NCI-H128 (cell line): Measurements from ENCODE around the gene OR11G2.
"Not testable (repeated sequence)": the region's sequence is repeated elsewhere in the genome, so short reads cannot be mapped to it uniquely, and the experiment has no call there.

ENCODE experiments used
- DNase-seq: peaks from one replicate; lab custom pipeline; 2025; ENCODE audit not compliant: unreplicated experiment; lab: John Stamatoyannopoulos, UW

Gene OR11G2, protein sequence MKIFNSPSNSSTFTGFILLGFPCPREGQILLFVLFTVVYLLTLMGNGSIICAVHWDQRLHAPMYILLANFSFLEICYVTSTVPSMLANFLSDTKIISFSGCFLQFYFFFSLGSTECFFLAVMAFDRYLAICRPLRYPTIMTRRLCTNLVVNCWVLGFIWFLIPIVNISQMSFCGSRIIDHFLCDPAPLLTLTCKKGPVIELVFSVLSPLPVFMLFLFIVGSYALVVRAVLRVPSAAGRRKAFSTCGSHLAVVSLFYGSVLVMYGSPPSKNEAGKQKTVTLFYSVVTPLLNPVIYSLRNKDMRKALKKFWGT

DNA sequence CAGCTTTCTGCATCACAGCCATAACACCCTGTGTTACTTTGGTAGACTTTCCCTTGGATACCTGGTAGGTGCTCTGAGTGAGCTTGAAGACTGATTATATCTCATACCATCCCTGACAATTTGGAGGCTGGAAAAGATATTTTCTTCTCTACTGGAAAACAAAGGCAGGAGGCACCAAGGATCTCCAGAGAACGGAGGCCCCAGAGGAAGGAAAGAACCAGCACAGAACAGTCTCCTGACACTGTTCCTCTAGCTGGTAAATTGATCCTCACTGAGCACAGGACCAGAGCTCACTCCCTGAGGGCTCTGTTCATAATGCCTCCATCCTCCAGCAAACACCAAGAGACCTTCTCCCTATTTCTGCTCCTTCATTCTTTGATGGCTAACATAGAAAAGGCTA, at the start of gene OR11G2:
Gene OR11G2 (plus strand): TSS at position 301 of the 400 bp plus-strand sequence. CDS start 6,542 bp downstream, outside the sequence.
- no peak for DNase-seq

DNA sequence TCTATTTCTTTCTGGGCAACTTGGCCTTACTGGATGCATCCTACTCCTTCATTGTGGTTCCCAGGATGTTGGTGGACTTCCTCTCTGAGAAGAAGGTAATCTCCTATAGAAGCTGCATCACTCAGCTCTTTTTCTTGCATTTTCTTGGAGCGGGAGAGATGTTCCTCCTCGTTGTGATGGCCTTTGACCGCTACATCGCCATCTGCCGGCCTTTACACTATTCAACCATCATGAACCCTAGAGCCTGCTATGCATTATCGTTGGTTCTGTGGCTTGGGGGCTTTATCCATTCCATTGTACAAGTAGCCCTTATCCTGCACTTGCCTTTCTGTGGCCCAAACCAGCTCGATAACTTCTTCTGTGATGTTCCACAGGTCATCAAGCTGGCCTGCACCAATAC, 46.8 kb upstream of the OR11G2 start:
- DNase-seq: no peak

DNA sequence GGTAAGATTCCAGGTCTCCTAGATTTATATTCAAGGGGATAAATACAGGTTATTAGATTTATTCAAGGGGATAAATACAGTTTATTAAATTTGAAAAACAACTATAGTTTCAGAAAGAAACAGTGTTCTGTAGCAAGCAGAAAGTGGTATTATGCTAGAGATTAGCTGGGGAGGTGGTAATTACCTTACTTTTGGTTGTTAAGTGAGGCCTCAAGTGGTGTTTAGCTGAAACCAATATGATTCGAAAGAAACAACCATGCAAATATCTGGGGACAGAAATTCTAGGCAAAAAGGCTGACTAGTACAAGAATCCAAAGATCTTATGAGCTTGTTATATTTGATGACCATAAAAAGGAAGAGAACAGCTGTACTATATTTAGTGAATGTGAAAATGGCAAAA, 45.9 kb upstream of the OR11G2 start:
- DNase-seq: no peak

DNA sequence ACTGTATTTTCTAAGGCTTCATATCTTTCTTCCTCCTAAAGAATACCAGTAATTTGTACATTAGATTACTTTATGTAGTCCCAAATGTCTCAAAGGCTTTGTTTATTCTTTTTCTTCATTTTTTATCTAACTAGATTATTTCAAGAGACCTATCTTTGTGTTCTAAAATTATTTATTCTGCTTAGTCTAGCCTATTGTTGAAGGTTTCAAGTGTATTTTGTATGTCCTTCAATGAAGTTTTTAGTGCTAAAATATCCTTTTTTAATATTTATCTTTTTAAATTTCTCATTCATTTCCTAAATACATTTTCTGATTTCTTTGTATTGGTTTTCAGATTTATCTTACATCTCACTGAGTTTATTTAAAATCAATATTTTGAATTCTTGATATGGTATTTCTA, 26.2 kb upstream of the OR11G2 start:
- DNase-seq: no peak

DNA sequence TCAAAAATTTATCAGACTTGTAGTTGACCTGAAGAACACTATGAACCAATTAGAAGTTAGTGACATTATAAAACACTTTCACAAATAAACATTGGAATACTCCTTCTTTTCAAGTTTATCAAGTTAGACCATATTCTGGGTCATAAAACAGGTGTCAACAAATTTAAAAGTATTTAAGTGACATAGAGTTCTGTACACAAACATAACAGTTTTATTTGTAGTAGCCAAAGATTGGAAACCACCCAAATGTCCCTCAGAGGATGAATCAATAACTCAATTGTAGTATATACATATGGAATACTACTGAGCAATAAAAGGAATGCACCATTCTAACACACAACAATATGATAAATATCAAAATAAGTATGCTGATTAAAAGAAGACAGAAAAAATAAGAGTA, 23.6 kb upstream of the OR11G2 start:
- no peak for DNase-seq

DNA sequence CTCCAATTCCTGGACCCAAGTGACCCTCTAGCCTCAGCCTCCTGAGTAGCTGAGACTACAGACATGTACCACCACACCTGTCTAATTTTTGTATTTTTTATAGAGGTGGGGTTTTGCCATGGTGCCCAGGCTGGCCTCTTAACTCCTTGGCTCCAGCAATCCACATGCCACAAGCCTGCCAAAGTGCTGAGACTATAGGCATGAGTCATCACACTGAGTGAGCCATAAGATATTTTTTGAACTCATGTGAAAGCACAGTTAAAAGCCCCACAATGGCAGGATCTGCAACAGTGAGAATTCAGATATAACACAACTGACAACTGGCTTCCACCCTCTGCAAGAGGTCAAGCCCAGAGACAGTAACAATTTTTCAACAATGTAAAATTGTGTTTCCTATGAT, 20.8 kb upstream of the OR11G2 start:
- DNase-seq: not testable (repeated sequence)

DNA sequence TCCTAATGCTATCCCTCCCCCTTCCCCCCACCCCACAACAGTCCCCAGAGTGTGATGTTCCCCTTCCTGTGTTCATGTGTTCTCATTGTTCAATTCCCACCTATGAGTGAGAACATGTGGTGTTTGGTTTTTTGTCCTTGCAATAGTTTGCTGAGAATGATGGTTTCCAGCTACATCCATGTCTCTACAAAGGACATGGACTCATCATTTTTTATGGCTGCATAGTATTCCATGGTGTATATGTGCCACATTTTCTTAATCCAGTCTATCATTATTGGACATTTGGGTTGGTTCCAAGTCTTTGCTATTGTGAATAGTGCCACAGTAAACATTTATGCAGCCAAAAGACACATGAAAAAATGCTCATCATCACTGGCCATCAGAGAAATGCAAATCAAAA, 16.5 kb upstream of the OR11G2 start:
- not testable (repeated sequence) for DNase-seq

DNA sequence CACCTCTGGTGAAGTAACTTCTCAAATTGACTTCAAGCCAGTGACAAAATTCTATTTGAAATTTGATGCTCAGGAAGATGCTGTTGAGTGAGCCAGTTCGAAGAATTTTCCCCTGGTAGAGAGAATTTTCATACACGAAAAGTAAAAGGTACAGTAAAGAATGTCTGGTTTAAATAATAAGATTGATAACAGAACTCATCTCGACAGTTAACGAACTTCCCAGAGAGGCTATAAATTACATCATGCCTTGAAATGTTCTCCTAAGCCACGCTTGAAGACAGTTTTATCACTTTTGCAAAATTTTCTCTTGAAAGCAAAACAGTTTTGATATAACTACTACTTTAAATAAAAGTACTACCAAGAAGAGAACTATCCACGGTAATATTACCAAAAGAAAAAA, 14.4 kb upstream of the OR11G2 start:
- DNase-seq: no peak

DNA sequence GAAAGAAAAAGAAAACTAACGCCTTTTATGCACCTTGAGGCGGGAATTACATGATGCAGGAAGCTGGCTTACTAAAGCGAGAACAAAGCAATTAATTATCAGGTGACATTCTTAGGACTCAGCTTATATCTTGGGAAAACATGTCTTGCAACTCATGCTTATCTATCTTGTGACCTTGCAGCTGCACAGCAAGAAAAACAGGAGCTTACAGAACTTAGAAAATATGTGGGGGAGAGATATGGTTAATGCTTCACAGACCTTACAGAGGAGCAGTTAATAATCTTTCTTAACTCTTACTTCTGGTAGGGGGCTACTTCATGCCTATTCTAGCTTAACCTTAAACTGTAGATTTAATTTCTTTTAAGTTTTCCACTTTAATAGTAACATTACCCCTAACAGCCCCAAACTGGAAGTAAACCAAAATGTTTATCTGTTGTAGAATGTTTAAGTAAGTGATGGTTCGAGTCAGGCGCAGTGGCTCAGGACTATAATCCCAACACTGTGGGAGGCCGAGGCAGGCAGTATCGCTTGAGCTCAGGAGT, 13.2 kb upstream of the OR11G2 start:
- DNase-seq: no peak

DNA sequence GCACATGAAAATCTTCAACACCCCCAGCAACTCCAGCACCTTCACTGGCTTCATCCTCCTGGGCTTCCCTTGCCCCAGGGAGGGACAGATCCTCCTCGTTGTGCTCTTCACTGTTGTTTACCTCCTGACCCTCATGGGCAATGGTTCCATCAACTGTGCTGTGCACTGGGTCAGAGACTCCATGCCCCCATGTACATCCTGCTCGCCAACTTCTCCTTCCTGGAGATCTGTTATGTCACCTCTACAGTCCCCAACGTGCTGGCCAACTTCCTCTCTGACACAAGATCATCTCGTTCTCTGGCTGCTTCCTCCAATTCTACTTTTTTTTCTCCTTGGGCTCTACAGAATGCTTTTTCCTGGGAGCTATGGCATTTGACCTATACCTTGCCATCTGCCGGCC, 11.5 kb upstream of the OR11G2 start:
- no peak for DNase-seq

DNA sequence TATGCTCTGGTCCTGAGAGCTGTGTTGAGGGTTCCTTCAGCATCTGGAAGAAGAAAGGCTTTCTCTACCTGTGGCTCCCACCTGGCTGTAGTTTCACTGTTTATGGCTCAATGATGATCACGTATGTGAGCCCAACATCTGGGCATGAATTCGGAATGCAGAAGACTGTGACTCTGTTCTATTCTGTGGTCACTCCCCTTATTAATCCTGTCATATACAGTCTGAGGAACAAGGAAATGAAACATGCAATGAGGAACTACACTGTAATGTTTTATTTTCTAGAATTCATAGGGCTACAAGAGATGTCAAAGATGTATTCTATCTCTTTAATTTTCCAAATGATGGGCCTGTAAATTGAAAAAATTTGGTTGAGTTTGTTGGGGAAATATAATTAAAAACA, 10.8 kb upstream of the OR11G2 start:
- DNase-seq: no peak

DNA sequence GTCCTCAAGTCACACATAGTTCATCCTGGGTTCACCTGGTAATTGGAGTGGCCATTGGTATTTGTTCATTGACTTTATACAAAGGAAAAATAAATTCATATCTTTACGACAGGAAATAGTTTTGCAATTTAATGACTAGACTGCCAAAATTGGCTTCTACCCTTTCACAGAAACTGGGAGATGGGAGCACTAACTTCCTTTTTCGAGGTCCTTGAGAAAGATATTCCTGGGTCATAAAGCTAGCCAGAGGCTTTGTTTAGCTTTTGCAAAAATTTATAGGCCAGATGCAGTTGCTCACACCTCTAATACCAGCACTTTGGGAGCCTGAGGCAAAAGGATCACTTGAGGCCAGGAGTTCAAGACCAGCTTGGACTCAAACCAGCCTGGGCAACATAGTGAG, 10.2 kb upstream of the OR11G2 start:
- DNase-seq: no peak

DNA sequence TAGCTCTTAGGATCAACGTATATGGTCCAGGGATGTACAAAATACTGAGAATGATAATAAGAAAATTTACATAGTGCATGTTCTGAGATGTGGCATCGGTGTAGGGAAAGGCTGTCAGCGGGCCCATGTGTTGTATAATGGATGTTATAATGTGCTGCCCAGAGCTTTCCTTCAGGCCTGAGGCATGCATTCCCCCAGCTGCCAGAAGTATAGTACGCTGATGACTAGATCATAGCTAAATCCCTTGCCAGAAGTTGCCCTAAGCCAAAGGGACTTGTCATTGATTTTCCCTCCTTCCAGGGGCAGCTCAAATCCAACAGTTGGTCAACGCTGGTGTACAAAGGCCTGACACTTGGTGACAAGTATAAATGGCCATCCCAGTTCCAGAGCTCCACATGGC, 6.5 kb upstream of the OR11G2 start:
- DNase-seq: no peak

DNA sequence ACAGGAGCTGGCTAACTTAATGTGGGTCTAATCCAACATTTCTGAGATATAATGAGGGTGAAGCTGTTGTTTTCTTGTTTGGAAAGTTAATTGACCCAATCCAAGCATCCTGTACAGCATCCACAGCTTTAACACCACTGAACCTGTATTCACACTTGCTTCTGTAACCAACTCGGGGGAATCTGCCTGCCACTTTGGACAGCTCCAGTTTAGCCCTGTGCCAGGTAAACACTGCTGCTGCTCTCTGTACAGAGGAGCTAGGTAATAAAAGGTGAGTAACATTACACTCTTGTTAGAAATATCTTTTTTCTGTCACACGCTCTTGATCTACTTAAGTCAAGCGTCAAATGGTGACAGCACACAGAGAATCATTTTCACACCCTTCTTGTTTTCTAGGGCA, 700 bp downstream of the OR11G2 start:
- no peak for DNase-seq

DNA sequence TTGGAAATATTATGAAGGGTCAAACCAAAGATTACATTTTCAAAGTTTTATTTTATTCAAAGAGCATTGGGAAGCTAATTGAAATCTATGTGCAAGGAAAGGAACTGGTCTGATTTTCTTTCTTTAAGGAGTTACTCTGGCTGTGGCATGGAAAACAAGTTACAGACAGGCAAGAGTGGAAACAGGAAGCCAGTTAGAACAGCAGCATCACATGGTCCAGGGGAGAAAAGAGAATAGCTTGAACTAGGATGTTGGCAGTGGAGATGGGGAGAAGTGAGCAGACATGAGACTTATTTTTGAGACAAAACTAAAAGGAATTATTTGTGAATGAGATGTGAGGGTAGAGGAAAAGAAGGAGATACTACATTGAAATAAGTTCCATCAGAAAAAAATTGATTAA, 3.4 kb downstream of the OR11G2 start:
- DNase-seq: no peak

DNA sequence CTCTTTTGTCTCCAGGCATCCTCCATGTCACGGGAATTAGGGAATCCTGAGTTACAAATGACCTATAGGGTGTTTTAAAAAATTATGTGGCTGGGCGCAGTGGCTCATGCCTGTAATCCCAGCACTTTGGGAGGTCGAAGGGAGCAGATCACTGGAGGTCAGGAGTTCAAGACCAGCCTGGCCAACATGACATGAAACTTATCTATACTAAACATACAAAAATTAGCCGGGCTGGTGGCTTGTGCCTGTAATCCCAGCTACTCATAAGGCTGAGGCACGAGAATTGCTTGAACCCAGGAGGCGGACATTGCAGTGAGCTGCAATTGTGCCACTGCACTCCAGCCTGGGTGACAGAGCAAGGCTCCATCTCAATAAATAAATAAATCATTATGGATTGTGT, 4.5 kb downstream of the OR11G2 start:
- DNase-seq: not testable (repeated sequence)

DNA sequence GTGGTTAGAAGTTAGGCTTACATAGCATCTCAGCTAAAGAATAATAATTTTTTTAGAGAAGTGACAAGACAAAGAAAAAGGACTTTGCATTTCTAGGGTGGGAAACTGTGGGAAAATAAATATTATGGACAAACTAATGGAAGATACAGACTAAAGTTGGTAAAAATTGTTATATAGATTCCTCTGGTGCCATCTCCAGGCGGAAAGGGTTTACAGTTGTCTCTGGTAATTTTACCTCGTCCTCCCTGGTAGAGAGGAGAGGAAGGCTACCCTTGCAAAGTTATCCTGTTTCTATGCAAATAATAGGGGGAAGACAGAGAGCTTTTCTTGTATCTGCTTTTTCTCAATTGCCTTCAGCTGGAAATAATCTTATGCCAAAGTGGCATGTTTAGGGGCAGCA, 5.2 kb downstream of the OR11G2 start:
- no peak for DNase-seq

DNA sequence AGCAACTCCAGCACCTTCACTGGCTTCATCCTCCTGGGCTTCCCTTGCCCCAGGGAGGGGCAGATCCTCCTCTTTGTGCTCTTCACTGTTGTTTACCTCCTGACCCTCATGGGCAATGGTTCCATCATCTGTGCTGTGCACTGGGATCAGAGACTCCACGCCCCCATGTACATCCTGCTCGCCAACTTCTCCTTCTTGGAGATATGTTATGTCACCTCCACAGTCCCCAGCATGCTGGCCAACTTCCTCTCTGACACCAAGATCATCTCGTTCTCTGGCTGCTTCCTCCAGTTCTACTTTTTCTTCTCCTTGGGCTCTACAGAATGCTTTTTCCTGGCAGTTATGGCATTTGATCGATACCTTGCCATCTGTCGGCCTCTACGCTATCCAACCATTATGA, 6.8 kb downstream of the OR11G2 start:
- no peak for DNase-seq

DNA sequence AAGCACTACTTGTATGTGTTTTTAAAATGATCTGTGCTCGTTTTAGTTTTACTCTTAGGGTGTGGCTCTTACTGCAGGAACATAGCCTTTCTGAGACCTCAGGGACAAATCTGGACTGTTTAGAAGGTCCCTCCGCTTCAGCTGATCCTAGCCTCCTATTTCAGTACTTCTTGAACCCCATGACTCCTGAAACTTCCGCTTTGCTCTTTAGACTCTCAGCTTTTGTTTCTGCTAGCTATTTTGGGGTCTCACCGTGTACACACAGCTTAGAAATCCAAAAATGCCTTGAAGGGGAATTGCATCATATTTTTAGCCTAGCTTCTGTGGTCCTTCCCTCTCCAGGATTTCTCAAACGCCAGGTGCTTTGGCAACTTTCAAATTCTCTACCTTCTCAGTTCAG, 8.3 kb downstream of the OR11G2 start:
- no peak for DNase-seq

DNA sequence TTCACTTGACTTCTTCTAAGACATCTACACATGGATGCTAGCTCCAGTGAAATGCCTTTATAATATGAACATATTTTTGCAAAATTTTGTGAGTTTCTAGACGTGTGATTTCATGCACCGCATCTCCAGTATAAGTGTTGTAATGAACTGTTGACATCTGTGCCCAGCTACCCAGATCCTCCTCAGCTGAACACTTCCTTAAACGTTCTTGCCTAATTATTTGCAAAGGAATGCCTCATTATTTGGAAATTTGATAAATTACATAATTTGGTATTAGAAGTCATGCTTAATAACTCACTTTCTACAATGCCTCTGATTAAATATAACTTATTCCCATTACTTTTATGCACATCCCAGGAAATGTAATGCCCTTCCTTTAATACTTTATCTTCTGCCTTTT, 14.0 kb downstream of the OR11G2 start:
- no peak for DNase-seq

DNA sequence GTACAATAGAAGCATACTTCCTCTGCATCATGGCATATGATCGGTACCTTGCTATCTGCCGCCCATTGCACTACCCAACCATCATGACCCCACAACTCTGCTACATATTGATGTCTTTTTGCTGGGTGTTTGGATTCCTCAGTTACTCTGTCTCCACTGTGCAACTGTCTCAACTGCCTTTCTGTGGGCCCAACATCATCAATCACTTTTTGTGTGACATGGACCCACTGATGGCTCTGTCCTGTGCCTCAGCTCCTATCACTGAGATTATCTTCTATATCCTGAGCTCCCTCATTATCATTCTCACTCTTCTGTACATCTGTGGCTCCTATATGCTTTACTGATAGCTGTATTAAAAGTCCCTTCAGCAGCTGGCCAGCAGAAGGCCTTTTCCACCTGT, 18.9 kb downstream of the OR11G2 start:
- no peak for DNase-seq

DNA sequence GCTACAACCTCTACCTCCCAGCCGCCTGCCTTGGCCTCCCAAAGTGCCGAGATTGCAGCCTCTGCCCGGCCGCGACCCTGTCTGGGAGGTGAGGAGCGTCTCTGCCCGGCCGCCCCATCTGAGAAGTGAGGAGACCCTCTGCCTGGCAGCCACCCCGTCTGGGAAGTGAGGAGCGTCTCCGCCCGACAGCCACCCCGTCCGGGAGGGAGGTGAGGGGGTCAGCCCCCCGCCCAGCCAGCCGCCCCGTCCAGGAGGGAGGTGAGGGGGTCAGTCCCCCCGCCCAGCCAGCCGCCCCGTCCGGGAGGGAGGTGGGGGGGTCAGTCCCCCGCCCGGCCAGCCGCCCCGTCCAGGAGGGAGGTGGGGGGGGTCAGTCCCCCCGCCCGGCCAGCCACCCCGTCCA, 21.7 kb downstream of the OR11G2 start:
- DNase-seq: not testable (repeated sequence)

DNA sequence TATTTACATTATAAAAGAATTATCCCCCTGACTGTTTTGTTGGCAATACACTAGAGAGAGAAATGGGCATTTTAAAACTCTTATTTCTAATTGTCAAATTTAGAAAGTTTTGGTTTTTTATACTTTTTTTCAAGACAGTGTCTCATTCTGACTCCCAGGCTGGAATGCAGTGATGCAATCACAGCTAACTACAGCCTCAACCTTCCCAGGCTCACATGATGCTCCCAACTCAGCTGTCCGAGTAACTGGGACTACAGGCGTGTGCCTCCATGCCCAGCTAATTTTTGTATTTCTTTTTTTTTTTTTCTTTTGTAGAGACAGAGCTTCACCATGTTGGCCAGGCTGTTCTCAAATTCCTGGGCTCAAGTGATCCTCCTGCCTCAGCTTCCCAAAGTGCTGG, 24.5 kb downstream of the OR11G2 start:
- no peak for DNase-seq
